Lung (tissue), 12 donors: ENCODE measurements around the gene CLSTN2. TPM values are rescaled to one million over a fixed set of nuclear protein-coding genes. Genes with fewer than 3 reads are reported as not detected.
A peak's percentile ranks its signal among the peaks of the same experiment; 100 is the strongest.

Experiments used
- ATAC-seq: fragments of 200-7000 bp; cut with Tn5 transposase; one replicate; pipeline ENCODE4 v1.9.1; 2020; ENCODE audit warnings: moderate number of reproducible peaks; ENCODE audit not compliant: insufficient read depth, low FRiP score
- DNase-seq, 3 donors: peaks; one replicate each; pipeline ENCODE4 v3.0.0-alpha.2; 2013 to 2017
- H3K27ac ChIP-seq, 2 donors: one replicate each; pipeline ENCODE4 v1.5.1; 2013; ENCODE audit warnings: mild to moderate bottlenecking in 2 of 2, moderate library complexity in 2 of 2, control low read depth in 1 of 2, inconsistent platforms in 1 of 2, low read depth in 1 of 2, low read length in 1 of 2
- H3K27me3 ChIP-seq, 3 donors: one replicate each; pipeline ENCODE4 v1.5.1; 2013; ENCODE audit warnings: low read length in 2 of 3; ENCODE audit not compliant: control insufficient read depth in 3 of 3, insufficient read depth in 3 of 3
- H3K36me3 ChIP-seq, 4 donors: one replicate each; pipeline ENCODE4 v1.5.1; 2013; ENCODE audit warnings: low read length in 4 of 4, mild to moderate bottlenecking in 1 of 4, moderate library complexity in 1 of 4; ENCODE audit not compliant: control insufficient read depth in 4 of 4, insufficient read depth in 4 of 4
- H3K4me1 ChIP-seq, 5 donors: one replicate each; pipeline ENCODE4 v1.5.1; 2013; ENCODE audit warnings: low read length in 5 of 5, mild to moderate bottlenecking in 2 of 5, moderate library complexity in 1 of 5; ENCODE audit not compliant: control insufficient read depth in 5 of 5, insufficient read depth in 5 of 5
- H3K4me3 ChIP-seq: one replicate; pipeline ENCODE4 v1.5.1; 2013; ENCODE audit warnings: mild to moderate bottlenecking, control low read depth, moderate library complexity
- H3K9ac ChIP-seq, 2 donors: one replicate each; pipeline ENCODE4 v1.5.1; 2013; ENCODE audit warnings: low read length in 2 of 2, control low read depth in 1 of 2; ENCODE audit not compliant: insufficient read depth in 1 of 2
- H3K9me3 ChIP-seq, 4 donors: one replicate each; pipeline ENCODE4 v1.5.1; 2013; ENCODE audit warnings: low read length in 3 of 4, mild to moderate bottlenecking in 1 of 4, moderate library complexity in 1 of 4; ENCODE audit not compliant: control insufficient read depth in 4 of 4, insufficient read depth in 3 of 4
- CTCF ChIP-seq: IDR thresholded peaks from 2 replicates; pipeline ENCODE4 v1.5.1; 2012; ENCODE audit warnings: mild to moderate bottlenecking; ENCODE audit errors: control extremely low read depth, extremely low read depth
- WGBS, 2 donors: extraction: QIAGEN DNeasy Blood & Tissue Kit; methylation state at CpG; one replicate each; pipeline ENCODE4 v1.1.7; 2013; 5-methylcytosine and 5-hydroxymethylcytosine counted together
- polyA plus RNA-seq, 2 donors: library from polyadenylated mRNA; stranded (reverse); fragments of 200-250 nt; gene quantifications; one replicate each; pipeline ENCODE4 v1.2.1, GENCODE V29; 2013
- total RNA-seq, 2 donors: library from RNA; depleted of rRNA in 1 of 2; stranded (reverse); fragments of >200 nt in 1 of 2; gene quantifications; one replicate each; pipeline ENCODE4 v1.2.1, GENCODE V29; 2014 to 2021
- donor health status: control.
- donor health status: control.
- donor health status: Bipolar disorder and iron deficiency.
- donor health status: healthy.
- donor health status: DM: yes; HTN: yes; CAD: no.

CLSTN2 gene
- total and polyA plus RNA-seq, 4 donors: 0.07 to 2.4 (median 1.3) TPM

GRCh38 chr3:140292684-140293083, 357.7 kb downstream of the CLSTN2 start:
- Histone ChIP-seq H3K27me3 (no peaks in the 10 kb centered on the region), H3K9me3 (no peaks in the 10 kb centered on the region), H3K4me1 (peaks cover 0 to 6% (median 0%) of the 10 kb centered on the region in 5 donors), H3K4me3 (no peak overlapping the region), H3K27ac (no peak overlapping the region), H3K9ac (no peak overlapping the region), H3K36me3 (no peaks in the 10 kb centered on the region)
- DNase-seq (peak; percentile 61 to 82 (median 71)), ATAC-seq (no peak)
- WGBS, 2 donors: 71 to 79% methylated on average over 4 of the region's 4 CpGs
- TF ChIP-seq CTCF: no peak

GRCh38 chr3:140294058-140294457, 359.1 kb downstream of the CLSTN2 start:
- ATAC-seq (no peak), DNase-seq (no peak)
- H3K4me3 ChIP-seq: no peak overlapping the region
- H3K27ac ChIP-seq: no peak overlapping the region
- WGBS, 2 donors: 80 to 81% methylated on average over 2 of the region's 2 CpGs
- H3K9ac ChIP-seq: no peak overlapping the region
- no peaks in the 10 kb centered on the region for H3K27me3 ChIP-seq
- no peaks in the 10 kb centered on the region for H3K9me3 ChIP-seq
- peaks cover 0 to 6% (median 0%) of the 10 kb centered on the region in 5 donors for H3K4me1 ChIP-seq
- H3K36me3 ChIP-seq: no peaks in the 10 kb centered on the region
- TF ChIP-seq CTCF: no peak

- DNase-seq (peak in 2 of 3 donors; percentile 20 to 37), ATAC-seq (no peak)
- Histone ChIP-seq H3K9me3 (no peaks in the 10 kb centered on the region), H3K9ac (no peak overlapping the region), H3K4me3 (no peak overlapping the region), H3K27ac (no peak overlapping the region), H3K27me3 (no peaks in the 10 kb centered on the region), H3K4me1 (peaks cover 0 to 6% (median 0%) of the 10 kb centered on the region in 5 donors), H3K36me3 (no peaks in the 10 kb centered on the region)
- WGBS, 2 donors: 65 to 68% methylated on average over 3 of the region's 3 CpGs
- TF ChIP-seq CTCF: no peak
Observed at GRCh38 chr3:140296796-140297352, 361.9 kb downstream of the CLSTN2 start.

- Histone ChIP-seq H3K36me3 (no peaks in the 10 kb centered on the region), H3K9me3 (no peaks in the 10 kb centered on the region), H3K4me1 (peaks cover 0 to 2% (median 0%) of the 10 kb centered on the region in 5 donors), H3K27me3 (no peaks in the 10 kb centered on the region), H3K27ac (no peak overlapping the region), H3K9ac (no peak overlapping the region), H3K4me3 (no peak overlapping the region)
- ATAC-seq: no peak
- DNase-seq: no peak
- no peak for TF ChIP-seq CTCF
- 88 to 95% methylated on average over 1 of the region's 1 CpG for WGBS, 2 donors
Observed at GRCh38 chr3:140298043-140298442, 363.1 kb downstream of the CLSTN2 start.
